Adrenal gland (tissue), 12 donors: ENCODE data around the gene PIK3CB. TPM values are rescaled to one million over a fixed set of nuclear protein-coding genes. Genes with fewer than 3 reads are reported as not detected.

Experiments
- DNase-seq, 7 donors: peaks; one replicate each; pipeline ENCODE4 v3.0.0-alpha.2; 2019 to 2020
- H3K27ac ChIP-seq, 5 donors: fragments of 200-600 bp; sonication (generic) in 4 of 5; 1 replicate in 3 of 5; 2 replicates in 2 of 5; pipeline versions ENCODE4 v1.5.1 to v1.8.0; 2016 to 2020; ENCODE audit warnings: mild to moderate bottlenecking in 1 of 5
- H3K27me3 ChIP-seq: fragments of 200-600 bp; 2 replicates; pipeline ENCODE4 v1.8.0; 2021
- H3K36me3 ChIP-seq, 2 donors: fragments of 200-600 bp; replicated peaks in 1 of 2; 1 replicate in 1 of 2; 2 replicates in 1 of 2; pipeline versions ENCODE4 v1.5.1 to v1.8.0; 2018 to 2022
- H3K4me1 ChIP-seq, 2 donors: fragments of 200-600 bp; replicated peaks in 1 of 2; 1 replicate in 1 of 2; 2 replicates in 1 of 2; pipeline versions ENCODE4 v1.5.1 to v1.8.0; 2018 to 2021
- H3K4me3 ChIP-seq, 4 donors: fragments of 200-600 bp; sonication (generic) in 3 of 4; one replicate each; pipeline ENCODE4 v1.5.1; 2016 to 2018
- H3K9me3 ChIP-seq, 3 donors: fragments of 200-600 bp; sonication (generic) in 1 of 3; replicated peaks in 1 of 3; 1 replicate in 2 of 3; 2 replicates in 1 of 3; pipeline versions ENCODE4 v1.5.1 to v1.8.0; 2016 to 2021
- CTCF ChIP-seq, 6 experiments: fragments of 450-650 bp in 4 of 6; fragments of 200-600 bp in 2 of 6; sonication (generic) in 1 of 6; IDR thresholded peaks; 1 replicate in 5 of 6; 2 replicates in 1 of 6; pipeline versions ENCODE4 v1.5.1 to v1.8.0; 2016 to 2021; ENCODE audit warnings: antibody characterized with exemption in 6 of 6, mild to moderate bottlenecking in 2 of 6, moderate library complexity in 1 of 6
- POLR2A ChIP-seq, 2 donors: fragments of 450-650 bp; IDR thresholded peaks; one replicate each; pipeline ENCODE4 v1.6.1; 2017; ENCODE audit warnings: antibody characterized with exemption in 2 of 2, mild to moderate bottlenecking in 2 of 2, moderate library complexity in 1 of 2
- WGBS, 4 donors: extraction: QIAGEN DNeasy Blood & Tissue Kit in 2 of 4; methylation state at CpG; one replicate each; pipeline versions ENCODE4 v1.1.5 to v1.1.7; 2013 to 2017; 5-methylcytosine and 5-hydroxymethylcytosine counted together
- intact Hi-C, 2 donors: fragments of 100-400 bp; cut with DNase I; formaldehyde crosslinking; loops; one replicate each; pipeline versions ENCODE4 v1.14.1 to v1.15.0; 2022 to 2023
- polyA plus RNA-seq, 3 donors: library from polyadenylated mRNA; stranded (reverse); fragments of 200-250 nt in 2 of 3; fragments of 350-450 nt in 1 of 3; fragmentation: Illumina TruSeq in 1 of 3; extraction: RNeasy Lipid Tissue Mini Kit (QIAGEN cat#74804) in 1 of 3; gene quantifications; one replicate each; pipeline ENCODE4 v1.2.3, GENCODE V29; 2013 to 2014
- total RNA-seq, 9 donors: library from RNA; depleted of rRNA in 4 of 9; stranded (reverse); fragments of >200 nt in 4 of 9; fragments of 120-200 nt in 1 of 9; fragmentation: NEBNext Ultra II Directional in 1 of 9; extraction: Animal tissue kit (Norgen Biotek cat#: 25700) in 1 of 9; gene quantifications; one replicate each; pipeline versions ENCODE4 v1.1.0 to v1.2.4, GENCODE V29; 2013 to 2023
- donor health status: healthy with polysubstance abuse.
- donor health status: Bipolar disorder and iron deficiency.
- donor health status: DM: yes; HTN: yes; CAD: no.
- donor health status: DM: no; HTN: no; CAD: no.
- donor health status: DM: no; HTN: no; CAD: no.
- donor health status: DM: yes; HTN: yes; CAD: no.

The PIK3CB gene
- total and polyA plus RNA-seq, 12 donors, result 4.6 to 26.0 (median 15.5) TPM

GRCh38 chr3:138678086-138678485 lies 156.6 kb downstream of the PIK3CB start:
- H3K9me3 ChIP-seq, result peaks cover 0 to 6% (median 0%) of the 10 kb centered on the region in 3 donors
- TF ChIP-seq POLR2A (IDR thresholded peaks at IDR 0.05) (no peak), CTCF (IDR thresholded peaks at IDR 0.05) (no peak)
- no peaks in the 10 kb centered on the region for H3K36me3 ChIP-seq
- H3K27me3 ChIP-seq, result no peaks in the 10 kb centered on the region
- intact Hi-C loops, result no loop called here
- no peak for DNase-seq
- no peak overlapping the region for H3K27ac ChIP-seq
- no peak overlapping the region for H3K4me3 ChIP-seq
- no peaks in the 10 kb centered on the region for H3K4me1 ChIP-seq
- WGBS, 4 donors, result 93 to 100% (median 95%) methylated on average over 1 of the region's 1 CpG

DNA sequence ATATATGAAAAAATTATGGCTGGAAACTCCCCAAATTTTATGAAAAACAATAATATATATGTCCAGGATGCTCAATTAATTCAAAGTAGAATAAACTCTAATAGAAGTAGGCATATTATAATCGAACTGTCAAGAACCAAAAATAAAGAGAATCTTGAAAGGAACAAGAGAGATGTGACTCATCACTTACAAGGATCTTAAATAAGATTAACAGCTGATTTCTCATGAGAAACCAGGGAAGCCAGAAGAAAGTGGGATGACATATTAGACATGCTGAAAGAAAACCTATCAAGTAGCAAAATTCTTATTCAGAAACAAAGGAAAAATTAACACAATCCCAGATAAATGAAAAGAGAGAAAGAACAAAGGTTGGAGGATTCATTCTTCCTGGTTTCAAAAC lies 159.3 kb downstream of the PIK3CB start:
- intact Hi-C loops, result no loop called here
- WGBS, 4 donors, result 95 to 98% (median 96%) methylated on average over 1 of the region's 1 CpG
- no peak overlapping the region for H3K27ac ChIP-seq
- TF ChIP-seq CTCF (IDR thresholded peaks at IDR 0.05), result no peak
- no peak for TF ChIP-seq POLR2A (IDR thresholded peaks at IDR 0.05)
- no peaks in the 10 kb centered on the region for H3K27me3 ChIP-seq
- DNase-seq, result no peak
- H3K9me3 ChIP-seq, result peaks cover 0 to 6% (median 0%) of the 10 kb centered on the region in 3 donors
- no peak overlapping the region for H3K4me3 ChIP-seq
- no peaks in the 10 kb centered on the region for H3K36me3 ChIP-seq
- H3K4me1 ChIP-seq, result no peaks in the 10 kb centered on the region

- H3K9me3 ChIP-seq, result peaks cover 0 to 6% (median 0%) of the 10 kb centered on the region in 3 donors
- WGBS, 4 donors, result 61 to 72% (median 71%) methylated on average over 4 of the region's 4 CpGs
- H3K4me1 ChIP-seq, result no peaks in the 10 kb centered on the region
- no peak for TF ChIP-seq CTCF (IDR thresholded peaks at IDR 0.05)
- no peak for TF ChIP-seq POLR2A (IDR thresholded peaks at IDR 0.05)
- intact Hi-C loops, result no loop called here
- no peak overlapping the region for H3K27ac ChIP-seq
- DNase-seq, result peak in 1 of 7 donors; percentile 19
- no peak overlapping the region for H3K4me3 ChIP-seq
- H3K27me3 ChIP-seq, result no peaks in the 10 kb centered on the region
- no peaks in the 10 kb centered on the region for H3K36me3 ChIP-seq
Measured at GRCh38 chr3:138673641-138674530, 160.8 kb downstream of the PIK3CB start.

DNA sequence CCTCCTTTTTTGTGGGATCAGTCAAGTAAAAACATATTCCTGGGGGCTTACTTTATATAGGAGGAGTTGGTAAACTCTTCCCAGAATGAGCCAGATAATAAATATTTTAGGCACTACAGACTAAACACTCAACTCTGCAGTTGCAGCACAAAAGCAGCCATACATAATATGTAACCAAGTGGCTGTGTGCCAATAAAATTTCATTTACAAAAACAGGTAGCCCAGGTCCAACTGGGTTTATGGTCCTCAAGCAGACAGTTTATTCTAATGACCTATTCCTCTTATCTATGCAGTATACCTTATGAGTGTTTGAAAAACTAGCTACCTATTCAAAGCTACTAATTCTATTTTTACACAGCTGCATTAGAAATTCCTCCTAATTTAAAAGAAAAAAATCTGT lies 164.3 kb downstream of the PIK3CB start:
- DNase-seq, result no peak
- no peaks in the 10 kb centered on the region for H3K36me3 ChIP-seq
- H3K4me3 ChIP-seq, result no peak overlapping the region
- intact Hi-C loops, result no loop called here
- H3K9me3 ChIP-seq, result peaks cover 0 to 6% (median 0%) of the 10 kb centered on the region in 3 donors
- no peak overlapping the region for H3K27ac ChIP-seq
- H3K4me1 ChIP-seq, result no peaks in the 10 kb centered on the region
- TF ChIP-seq CTCF (IDR thresholded peaks at IDR 0.05) (no peak), POLR2A (IDR thresholded peaks at IDR 0.05) (no peak)
- H3K27me3 ChIP-seq, result no peaks in the 10 kb centered on the region
